Suppressor macrophage (primary cell): ENCODE data around the gene ADA.
"Not testable (repeated sequence)": the region's sequence is repeated elsewhere in the genome, so short reads cannot be mapped to it uniquely, and the experiment has no call there.

ENCODE experiments used
- DNase-seq, 4 experiments: peaks; one replicate each; pipeline ENCODE4 v3.0.0-alpha.2; 2020 to 2022

Gene ADA

GRCh38 chr20:44598423-44599305 is 52.8 kb downstream of the ADA start:
- peak in 3 of 4 experiments; percentile 28 to 45 (median 40) for DNase-seq

- DNase-seq, result no peak
Observed at GRCh38 chr20:44597930-44598329, 53.6 kb downstream of the ADA start.

- DNase-seq, result no peak
Observed at GRCh38 chr20:44597516-44597915, 54.0 kb downstream of the ADA start.

- DNase-seq, result peak in 3 of 4 experiments; percentile 40 to 42 (median 41)
Observed at GRCh38 chr20:44596876-44597275, 54.6 kb downstream of the ADA start.

- no peak for DNase-seq
Observed at GRCh38 chr20:44596010-44596409, 55.5 kb downstream of the ADA start.

- DNase-seq, result peak; percentile 48 to 78 (median 70)
Observed at GRCh38 chr20:44594730-44595129, 56.8 kb downstream of the ADA start.

- no peak for DNase-seq
Observed at GRCh38 chr20:44593751-44594150, 57.7 kb downstream of the ADA start.

- DNase-seq, result no peak
Observed at GRCh38 chr20:44592366-44592765, 59.1 kb downstream of the ADA start.

GRCh38 chr20:44590980-44591778 is 60.3 kb downstream of the ADA start:
- no peak for DNase-seq

- DNase-seq, result no peak
Observed at GRCh38 chr20:44589537-44589936, 62.0 kb downstream of the ADA start.

GRCh38 chr20:44588321-44588720 is 63.2 kb downstream of the ADA start:
- not testable (repeated sequence) for DNase-seq

- DNase-seq, result no peak
Observed at GRCh38 chr20:44587035-44587980, 64.2 kb downstream of the ADA start.

GRCh38 chr20:44586289-44586911 is 65.1 kb downstream of the ADA start:
- DNase-seq, result peak; percentile 50 to 63 (median 52)

- no peak for DNase-seq
Observed at GRCh38 chr20:44585057-44585963, 66.2 kb downstream of the ADA start.

- DNase-seq, result no peak
Observed at GRCh38 chr20:44584162-44584561, 67.3 kb downstream of the ADA start.

- no peak for DNase-seq
Observed at GRCh38 chr20:44583157-44583556, 68.3 kb downstream of the ADA start.

- DNase-seq, result peak in 3 of 4 experiments; percentile 34 to 49 (median 48)
Observed at GRCh38 chr20:44582311-44583025, 69.0 kb downstream of the ADA start, which contains the start of gene PKIG. Gene PKIG (plus strand): TSS chr20:44582579. CDS start chr20:44614557, 31,978 bp downstream.

GRCh38 chr20:44581515-44581914 is 70.0 kb downstream of the ADA start:
- no peak for DNase-seq

GRCh38 chr20:44580581-44581268 is 70.8 kb downstream of the ADA start:
- DNase-seq, result no peak
